Measurements from ENCODE around the gene SPG11.

Gene SPG11

DNA sequence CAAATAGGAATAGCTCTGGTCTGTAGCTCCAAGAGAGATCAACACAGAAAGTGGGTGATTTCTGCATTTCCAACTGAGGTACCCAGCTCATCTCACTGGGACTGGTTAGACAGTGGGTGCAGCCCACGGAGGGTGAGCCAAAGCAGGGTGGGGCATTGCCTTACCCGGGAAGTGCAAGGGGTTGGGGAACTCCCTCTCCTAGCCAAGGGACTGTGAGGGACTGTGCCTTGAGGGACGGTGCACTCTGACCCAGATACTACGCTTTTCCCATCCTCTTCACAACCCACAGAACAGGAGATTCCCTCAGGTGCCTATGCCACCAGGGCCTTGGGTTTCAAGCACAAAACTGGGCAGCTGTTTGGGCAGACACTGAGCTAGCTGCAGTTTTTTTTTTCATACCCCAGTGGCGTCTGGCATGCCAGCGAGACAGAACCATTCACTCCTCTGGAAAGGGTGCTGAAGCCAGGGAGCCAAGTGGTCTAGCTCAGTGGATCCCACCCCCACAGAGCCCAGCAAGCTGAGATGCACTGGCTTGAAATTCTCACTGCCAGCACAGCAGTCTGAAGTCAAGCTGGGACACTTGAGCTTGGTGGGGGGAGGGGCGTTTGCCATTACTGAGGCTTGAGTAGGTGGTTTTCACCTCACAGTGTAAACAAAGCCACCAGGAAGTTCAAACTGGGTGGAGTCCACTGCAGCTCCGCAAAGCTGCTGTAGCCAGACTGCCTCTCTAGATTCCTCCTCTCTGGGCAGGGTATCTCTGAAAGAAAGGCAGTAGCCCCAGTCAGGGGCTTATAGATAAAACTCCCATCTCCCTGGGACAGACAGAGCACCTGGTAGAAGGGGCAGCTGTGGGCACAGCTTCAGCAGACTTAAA, 19.6 kb upstream of the SPG11 start:
- DNase-seq (ENCODE audit: low read depth in 1 of 2, low spot score in 1 of 2), result peak in 1 of 2 donors; percentile 63

DNA sequence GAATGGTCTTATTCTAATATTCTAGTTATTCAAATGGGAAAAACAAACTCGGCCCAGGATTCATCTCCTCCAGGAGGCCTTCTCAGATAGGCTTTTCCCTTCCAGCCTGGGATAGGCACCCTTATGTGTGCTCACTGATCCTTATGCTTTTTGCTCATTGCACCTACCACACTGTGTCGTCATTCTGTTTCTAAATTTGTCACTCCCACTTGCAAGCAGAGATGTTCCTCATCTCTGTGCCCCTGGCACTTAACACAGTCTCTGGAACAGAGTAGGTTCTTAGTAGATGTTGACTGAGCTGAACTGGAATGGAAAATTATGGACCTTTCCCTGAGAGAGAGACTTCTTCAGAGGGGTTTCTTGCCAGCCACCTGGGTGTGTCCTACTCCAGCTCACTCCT, 18.7 kb upstream of the SPG11 start:
- DNase-seq (ENCODE audit: low read depth in 1 of 2, low spot score in 1 of 2), result no peak

DNA sequence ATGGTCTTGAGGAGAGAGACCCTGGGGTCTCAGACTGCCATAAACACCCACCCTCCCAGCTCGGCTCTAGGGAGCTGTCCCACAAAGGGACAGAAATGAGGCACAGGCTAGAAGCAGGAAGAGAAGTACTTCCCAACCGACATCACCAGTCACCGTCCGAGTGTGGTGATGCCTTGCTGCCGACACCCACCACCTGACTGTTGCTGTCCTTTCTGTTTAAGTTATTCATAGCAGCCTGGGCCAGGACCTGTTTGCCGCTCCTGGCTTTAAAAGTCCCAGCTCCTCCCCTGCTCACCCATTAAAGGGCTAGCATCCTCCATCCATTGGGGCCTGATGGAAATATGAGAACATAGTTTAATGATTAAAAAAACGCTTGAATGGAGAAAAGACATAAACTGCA, 13.2 kb upstream of the SPG11 start:
- no peak for DNase-seq (ENCODE audit: low read depth in 1 of 2, low spot score in 1 of 2)

DNA sequence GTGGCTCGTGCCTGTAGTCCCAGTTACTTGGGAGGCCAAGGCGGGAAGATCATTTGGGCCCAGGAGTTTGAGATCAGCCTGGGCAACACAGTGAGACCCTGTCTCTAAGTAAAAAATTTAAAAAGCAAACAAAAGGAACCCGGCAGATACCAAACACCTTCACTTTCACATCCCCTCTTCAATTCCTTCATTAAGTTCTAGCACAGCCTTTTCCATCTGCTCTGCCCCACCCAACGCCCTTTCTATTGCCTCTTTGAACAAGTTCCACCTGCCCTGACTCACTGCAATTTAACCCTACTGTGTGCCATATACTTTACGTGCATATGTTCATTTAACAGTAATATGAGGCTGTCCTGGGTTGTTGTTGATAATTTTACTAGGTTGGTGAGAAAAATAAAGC, 12.4 kb upstream of the SPG11 start:
- no peak for DNase-seq (ENCODE audit: low read depth in 1 of 2, low spot score in 1 of 2)

DNA sequence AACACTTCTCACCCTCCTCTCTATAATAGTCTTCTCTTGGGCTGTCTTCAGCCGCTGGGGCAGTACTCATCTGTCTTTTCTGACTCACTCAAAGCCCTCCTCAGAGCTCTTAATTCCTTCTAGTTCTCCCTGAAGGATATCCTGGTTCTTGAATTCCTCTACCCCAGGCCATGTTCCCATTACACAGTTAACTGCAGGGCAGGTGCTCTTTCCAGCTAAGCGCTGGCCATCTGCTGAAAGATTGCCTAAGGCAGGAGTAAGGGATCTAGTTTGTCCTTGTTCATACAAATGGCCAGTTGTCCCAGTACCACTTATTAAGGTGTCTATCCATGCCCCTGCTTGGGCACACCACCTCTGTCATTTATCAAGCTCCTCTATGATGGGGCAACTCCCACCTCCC, 10.2 kb upstream of the SPG11 start:
- no peak for DNase-seq (ENCODE audit: low read depth in 1 of 2, low spot score in 1 of 2)

DNA sequence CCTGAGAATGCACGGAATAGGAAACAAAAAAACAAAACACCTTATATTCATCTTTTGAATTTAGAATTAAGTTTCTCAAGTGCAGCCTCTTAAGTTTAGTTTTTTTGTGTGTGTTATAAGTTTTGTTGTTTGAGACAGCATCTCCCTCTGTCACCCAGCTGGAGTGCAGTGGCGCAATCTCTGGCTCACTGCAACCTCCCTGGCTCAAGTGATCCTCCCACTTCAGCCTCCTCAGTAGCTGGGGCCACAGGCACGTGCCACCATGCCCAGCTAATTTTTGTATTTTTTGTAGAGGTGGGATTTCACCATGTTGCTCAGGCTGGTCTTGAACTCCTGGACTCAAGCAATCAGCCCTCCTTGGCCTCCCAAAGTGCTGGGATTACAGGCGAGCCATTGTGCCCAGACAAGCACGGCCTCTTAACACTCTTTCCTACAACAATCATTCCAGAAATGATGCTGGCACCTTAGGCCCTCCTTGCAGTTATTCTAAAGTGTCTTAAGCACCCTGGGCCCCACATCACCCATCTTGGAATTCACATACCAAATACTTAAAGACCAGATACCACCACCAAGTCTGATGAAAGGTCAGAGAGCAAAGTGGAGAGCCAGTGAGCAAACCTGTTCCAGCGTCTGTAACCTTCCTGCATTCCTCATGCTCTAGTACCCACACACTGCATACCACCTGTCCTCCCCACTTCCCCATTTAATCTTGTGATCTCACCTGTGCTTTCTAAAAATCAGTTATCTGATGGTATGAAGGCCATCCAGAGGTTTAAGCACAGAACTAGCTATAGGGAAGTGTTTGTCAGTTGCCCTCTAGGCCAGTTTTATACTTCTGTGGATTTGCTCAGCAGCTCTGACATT, 6.9 kb upstream of the SPG11 start:
- DNase-seq (ENCODE audit: low read depth in 1 of 2, low spot score in 1 of 2), result no peak

DNA sequence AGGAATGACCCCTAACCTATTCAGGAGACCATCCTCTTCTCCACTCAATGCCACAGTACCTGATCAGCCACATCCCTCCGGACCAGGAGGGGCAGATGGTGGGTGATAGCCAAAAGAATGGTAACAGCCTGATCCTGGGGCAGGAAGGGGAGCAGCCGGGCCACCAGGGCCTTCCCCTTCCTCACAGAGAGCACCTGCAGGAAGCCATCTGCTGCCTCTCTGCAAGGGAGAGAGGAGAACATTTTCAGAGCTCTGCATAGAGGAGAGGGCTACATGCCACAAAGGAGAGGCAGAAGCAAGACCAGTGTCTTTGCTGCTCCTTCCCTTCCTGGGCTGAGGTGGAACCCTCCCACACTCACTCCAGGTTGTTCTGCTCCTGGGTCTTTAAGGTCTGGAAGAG, 5.5 kb upstream of the SPG11 start:
- no peak for DNase-seq (ENCODE audit: low read depth in 1 of 2, low spot score in 1 of 2)

DNA sequence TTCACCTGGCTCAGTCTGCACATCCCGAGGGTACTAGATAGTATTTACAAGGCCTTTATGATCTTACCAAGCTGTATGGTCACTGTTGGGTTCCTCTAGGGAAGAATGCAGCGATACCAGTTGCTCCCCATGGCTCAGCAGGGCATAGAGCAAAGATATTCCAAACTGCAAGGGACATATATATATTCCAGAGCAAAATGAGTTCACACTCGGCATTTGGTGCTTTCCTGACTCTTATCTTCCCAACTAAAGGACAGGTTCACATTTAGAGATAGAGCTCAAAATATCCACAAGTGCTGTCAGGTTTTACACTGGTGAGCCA, 3.5 kb upstream of the SPG11 start:
- DNase-seq (ENCODE audit: low read depth in 1 of 2, low spot score in 1 of 2), result no peak

DNA sequence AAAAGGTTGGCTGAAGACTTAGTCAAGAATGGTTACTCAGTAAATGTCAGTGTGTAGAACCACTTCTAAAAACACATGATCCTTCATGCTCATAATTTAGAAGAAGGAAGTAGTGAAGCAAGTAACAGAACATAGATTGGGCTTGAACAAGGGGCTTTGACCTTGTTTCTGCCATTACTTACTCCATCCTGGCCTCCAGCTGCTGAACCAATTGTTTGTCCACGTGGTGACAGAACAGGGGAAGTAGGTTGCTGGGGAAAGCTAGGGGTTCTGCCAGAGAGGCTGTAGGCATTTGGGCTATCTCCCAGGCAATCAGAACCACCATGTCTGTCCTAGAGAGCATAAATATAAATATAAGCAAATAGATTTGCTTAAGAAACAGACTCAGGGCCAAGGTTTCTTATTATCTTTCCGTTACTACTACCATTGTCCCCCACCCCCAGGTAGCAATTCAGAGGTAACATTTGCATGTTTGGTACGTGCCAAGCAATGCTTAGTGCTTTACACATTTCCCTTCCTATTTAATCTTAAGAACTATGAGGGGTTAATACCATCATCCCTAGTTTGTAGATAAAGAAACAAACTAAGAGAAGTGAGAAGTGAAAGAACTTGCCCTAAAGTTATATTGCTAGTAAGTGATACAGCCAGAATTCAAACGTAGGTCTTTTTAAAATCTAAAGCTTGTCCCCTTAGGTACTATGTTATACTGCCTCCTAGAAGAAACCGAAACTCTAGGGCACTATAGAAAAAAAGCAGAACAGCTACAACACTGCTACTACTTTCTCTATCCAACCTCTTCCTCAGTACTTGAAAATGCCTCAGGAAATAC, 3.0 kb upstream of the SPG11 start:
- DNase-seq (ENCODE audit: low read depth in 1 of 2, low spot score in 1 of 2), result no peak

DNA sequence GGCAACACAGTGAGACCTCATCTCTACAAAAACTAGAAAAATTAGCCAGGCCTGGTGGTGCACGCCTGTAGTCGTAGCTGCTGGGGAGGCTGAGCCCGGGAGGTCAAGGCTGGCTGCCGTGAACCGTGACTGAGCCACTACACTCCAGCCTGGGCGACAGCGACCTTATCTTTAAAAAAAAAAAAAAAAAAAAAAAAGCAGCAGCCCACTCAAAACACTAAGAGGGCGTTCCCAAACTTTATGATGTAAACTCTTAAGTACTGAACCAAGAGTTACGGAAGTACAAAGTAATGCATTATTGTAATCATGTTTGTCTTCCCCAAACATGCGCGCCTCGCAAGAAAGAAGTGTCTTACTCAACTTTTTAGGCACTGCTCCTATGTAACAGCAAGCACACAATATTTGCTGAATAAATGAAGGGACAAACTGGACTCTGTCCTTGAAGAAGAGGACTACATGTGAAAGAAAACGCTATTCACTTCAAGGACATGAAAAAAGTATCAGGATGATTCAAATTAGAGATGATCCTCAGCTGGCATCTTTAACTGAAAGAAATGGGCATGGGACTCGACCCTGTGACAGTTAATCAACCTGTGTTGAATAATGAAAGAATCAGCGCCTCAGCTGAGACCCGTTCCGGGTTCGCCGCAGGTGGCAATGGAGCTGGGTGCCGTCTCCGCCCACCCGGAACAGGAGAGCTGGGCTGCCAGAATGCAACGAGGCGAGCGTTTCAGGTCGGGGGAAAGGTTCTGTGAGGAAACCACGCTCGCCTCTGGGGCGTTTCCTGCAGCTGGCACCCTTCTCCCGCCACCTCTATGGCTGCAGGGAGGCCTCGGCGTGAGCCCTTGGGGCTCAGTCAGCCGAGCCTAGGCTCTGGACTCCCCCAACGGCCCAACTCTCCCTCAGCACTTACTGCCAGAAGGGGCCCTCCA, 718 bp downstream of the SPG11 start:
- DNase-seq (ENCODE audit: low read depth in 1 of 2, low spot score in 1 of 2), result peak; percentile 58 to 68

DNA sequence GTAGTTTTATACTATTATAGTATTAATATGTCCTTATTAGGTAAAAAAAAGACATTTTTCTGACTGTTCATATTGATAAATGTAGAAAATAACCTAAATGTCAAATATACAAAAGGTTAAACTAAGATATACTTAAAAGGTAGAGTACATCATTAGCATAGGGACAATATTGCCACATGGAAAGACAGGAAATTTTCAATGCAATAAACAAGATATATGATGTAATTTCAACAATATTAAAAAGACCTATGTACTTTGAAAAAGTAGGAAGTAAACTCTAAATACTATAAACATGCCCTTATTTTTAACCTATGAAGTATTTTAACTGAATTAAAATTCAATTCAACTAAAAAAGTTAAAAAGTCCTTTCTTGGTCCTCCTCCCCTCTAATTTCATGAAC, 1.9 kb downstream of the SPG11 start:
- DNase-seq (ENCODE audit: low read depth in 1 of 2, low spot score in 1 of 2), result no peak

DNA sequence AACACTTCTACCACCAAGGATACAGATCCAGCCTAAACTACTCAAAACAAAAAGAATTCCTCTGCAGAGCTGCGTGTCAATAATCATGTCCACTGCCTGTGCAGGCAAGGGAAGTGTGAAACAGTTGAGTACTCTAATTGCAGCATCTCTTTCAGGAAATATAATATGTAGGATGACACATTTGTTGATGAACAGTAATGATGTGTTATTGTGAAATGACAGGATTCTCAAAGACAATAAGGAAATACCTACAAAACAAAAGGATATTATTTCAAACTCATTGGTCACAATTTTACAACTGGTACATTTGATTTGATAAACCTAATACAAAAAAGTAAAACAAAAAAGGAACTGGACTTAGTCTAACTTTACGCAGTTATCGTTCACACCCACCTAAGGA, 4.4 kb downstream of the SPG11 start:
- no peak for DNase-seq (ENCODE audit: low read depth in 1 of 2, low spot score in 1 of 2)

DNA sequence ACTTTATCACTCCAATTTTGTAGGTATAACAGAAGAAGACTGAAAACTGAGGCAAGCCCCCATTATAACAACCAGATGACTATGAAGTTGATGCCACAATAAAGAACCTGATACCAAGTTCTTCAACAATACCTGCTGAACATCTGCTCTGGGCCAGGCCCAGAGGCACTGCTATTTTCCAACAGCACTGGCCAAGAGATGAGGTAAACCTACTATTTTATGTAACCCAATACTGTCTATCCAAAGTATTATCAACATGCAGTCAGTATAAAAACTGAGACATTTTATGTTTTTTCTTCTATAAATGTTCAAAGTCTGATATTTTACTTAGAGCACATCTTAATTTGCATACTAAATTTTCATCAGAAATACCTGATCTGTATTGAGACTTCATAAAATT, 6.1 kb downstream of the SPG11 start:
- DNase-seq (ENCODE audit: low read depth in 1 of 2, low spot score in 1 of 2), result no peak

DNA sequence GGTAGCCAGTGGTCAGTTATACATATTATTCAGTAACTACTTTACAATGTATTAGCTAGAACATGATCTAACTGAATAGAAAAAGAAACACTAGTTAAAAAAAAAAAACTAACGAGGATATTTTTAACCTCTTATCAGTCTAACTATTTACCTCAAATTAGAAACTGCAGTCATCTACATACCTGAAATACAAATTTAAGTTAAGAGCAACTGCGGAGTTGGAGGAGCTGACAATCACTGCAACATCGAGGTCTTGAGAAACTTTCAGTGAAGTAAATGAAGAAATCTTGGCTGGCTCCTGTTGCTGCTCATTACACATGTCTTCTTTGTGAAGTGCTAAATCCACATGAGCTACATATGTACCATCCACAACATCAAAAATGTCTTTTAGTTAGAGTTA, 6.5 kb downstream of the SPG11 start:
- DNase-seq (ENCODE audit: low read depth in 1 of 2, low spot score in 1 of 2), result no peak

DNA sequence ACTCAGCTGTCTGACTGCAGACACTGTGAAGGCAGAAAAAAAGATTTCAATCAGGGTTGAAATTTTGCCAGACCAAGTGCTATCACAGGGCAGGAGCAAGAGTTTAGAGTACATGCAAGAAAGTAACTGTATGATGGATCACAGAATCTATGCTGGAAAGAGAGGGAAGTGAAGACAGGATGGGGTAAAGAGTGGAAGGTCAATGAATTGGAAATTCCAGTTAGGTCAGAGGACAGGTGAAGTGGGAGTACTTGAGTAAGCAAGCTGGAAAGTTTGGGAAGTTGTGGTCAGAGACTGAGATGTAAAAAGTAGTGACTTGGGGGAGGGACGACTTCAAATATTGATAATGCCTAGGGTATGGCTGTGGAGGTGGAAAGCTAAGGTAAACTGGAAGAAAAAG, 7.2 kb downstream of the SPG11 start:
- no peak for DNase-seq (ENCODE audit: low read depth in 1 of 2, low spot score in 1 of 2)

DNA sequence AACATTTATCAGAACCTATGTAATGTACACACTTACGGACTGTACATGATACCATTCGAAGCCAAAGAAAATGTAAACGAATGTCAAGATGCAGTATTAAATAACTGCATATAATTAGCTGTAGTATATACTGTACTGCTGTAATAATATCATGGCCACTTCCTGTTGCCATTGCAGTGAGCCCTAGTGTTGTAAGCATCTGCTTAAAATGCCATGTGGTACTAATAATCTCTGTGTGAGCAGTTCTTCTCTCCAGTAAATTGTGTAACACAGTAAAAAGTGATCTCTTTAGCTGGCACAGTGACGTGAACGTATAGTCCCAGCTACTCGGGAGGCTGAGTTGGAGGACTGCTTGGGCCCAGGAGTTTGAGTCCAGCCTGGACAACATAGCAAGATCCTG, 8.6 kb downstream of the SPG11 start:
- DNase-seq (ENCODE audit: low read depth in 1 of 2, low spot score in 1 of 2), result no peak

DNA sequence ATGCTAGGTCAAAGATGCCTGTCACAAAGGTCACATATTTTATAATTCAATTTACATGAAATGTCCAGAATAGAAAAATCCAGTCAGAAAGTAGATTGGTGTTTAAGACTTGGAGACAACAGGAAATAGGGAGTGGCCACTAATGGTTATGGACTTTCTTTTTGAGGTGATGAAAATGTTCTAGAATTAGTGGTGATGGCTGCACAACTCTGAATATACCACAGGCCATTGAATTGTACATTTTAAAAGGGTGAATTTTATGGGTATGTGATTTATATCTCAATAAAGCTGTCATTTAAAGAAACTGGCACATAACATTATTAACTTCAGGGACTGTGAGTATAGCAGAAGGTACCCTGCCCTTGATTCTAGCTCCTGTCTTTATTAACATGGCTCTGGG, 15.8 kb downstream of the SPG11 start:
- no peak for DNase-seq (ENCODE audit: low read depth in 1 of 2, low spot score in 1 of 2)

DNA sequence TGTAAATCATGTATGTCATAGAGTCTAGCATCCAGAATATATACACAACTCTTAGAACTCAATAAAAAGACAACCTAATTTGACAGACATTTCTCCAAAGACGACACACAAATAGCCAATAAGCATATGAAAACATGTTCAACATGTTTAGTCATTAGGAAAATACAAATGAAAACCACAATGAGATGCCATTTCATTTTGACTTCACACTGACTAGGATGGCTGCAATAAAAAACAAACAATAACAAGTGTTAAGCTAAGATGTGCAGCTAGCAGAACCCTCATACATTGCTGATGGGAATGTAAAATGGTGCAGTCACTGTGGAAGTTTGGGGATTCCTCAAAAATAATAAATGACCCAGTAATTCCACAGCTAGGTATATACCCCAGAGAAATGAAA, 16.4 kb downstream of the SPG11 start:
- DNase-seq (ENCODE audit: low read depth in 1 of 2, low spot score in 1 of 2), result no peak

DNA sequence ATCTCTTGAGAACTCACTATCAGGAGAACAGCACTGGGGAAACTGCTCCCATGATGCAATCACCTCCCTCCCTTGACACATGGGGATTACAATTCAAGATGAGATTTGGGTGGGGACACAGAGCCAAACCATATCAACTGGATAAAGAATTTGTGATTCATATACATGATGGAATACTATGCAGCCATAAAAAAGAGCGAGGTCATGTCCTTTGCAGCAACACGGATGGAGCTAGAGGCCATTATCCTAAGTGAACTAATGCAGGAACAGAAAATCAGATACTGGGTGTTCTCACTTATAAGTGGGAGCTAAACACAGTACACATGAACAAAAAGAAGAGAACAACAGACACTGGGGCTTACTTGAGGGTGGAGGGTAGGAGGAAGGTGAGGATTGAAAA, 17.0 kb downstream of the SPG11 start:
- no peak for DNase-seq (ENCODE audit: low read depth in 1 of 2, low spot score in 1 of 2)

DNA sequence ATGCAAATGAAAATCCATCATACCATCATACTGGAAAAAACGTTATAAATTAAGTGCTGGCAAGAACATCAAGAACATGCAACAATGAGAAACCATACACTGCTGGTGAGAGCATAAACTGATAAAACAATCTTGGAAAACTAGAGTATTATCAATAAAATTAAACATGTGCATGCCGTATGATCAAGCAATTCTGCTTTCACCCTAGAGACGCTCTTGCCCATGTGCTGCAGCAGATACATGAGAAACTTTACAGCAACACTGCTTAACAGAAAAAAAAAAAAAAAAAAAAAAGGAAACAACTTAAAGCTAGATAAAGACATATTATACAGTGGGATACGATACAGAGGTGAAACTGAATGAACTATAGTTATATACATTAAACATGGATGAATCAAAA, 21.8 kb downstream of the SPG11 start:
- no peak for DNase-seq (ENCODE audit: low read depth in 1 of 2, low spot score in 1 of 2)

DNA sequence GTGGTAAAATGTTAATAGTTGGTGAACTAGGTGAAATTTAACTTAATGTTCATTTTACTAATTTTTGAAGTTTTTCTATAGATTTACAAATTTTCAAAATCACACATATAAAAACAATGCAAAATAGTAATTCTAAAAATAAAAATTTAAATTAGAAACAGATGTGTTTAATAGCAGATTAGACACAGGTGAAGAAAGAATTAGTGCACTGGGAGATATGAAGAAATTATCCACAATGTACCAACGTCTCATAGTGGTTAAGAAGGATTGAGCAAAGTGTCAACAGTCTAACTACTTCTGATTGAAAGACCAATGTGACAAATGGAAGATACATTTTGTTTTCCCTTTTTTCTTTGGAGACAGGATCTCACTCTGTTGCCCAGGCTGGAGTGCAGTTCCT, 26.5 kb downstream of the SPG11 start:
- no peak for DNase-seq (ENCODE audit: low read depth in 1 of 2, low spot score in 1 of 2)

All from stimulated activated CD4-positive, alpha-beta T cell treated with anti-CD3 and anti-CD28 coated beads, Interleukin-15, amount 100 ng/mL, for 1 hour (primary cell).